WTC11 (cell line): ENCODE data around the gene OCIAD1. TPM values are rescaled to one million over a fixed set of nuclear protein-coding genes. Genes with fewer than 3 reads are reported as not detected.

ENCODE experiments used
- ATAC-seq: fragments of 200-7000 bp; cut with Tn5 transposase; 2 replicates; pipeline ENCODE4 v1.10.0; 2021; ENCODE audit warnings: mild to moderate bottlenecking, moderate library complexity
- CTCF ChIA-PET: fragments of 300-600 bp; sonication (Branson Sonifier 250); formaldehyde crosslinking; loops from one replicate; lab custom pipeline; 2021; ENCODE audit warnings: antibody characterized with exemption; lab: Charles Lee
- POLR2A ChIA-PET: fragments of 350-600 bp; sonication (Branson Sonifier 250); formaldehyde crosslinking; loops from one replicate; lab custom pipeline; 2021; ENCODE audit warnings: antibody characterized with exemption; lab: Charles Lee
- DNase-seq: peaks from one replicate; pipeline ENCODE4 v3.0.0; 2021; ENCODE audit warnings: low spot score
- H3K27ac Mint-ChIP-seq: 2 replicates; pipeline ENCODE4 v1.8.0; 2021; ENCODE audit warnings: mixed read lengths
- H3K27me3 Mint-ChIP-seq: 2 replicates; pipeline ENCODE4 v1.8.0; 2021; ENCODE audit warnings: low read depth, mild to moderate bottlenecking, moderate library complexity, mixed read lengths
- H3K36me3 Mint-ChIP-seq: 2 replicates; pipeline ENCODE4 v1.8.0; 2021; ENCODE audit warnings: mixed read lengths
- H3K4me1 Mint-ChIP-seq: 2 replicates; pipeline ENCODE4 v1.8.0; 2022; ENCODE audit warnings: mixed read lengths
- H3K4me3 Mint-ChIP-seq: 2 replicates; pipeline ENCODE4 v1.8.0; 2021; ENCODE audit warnings: mild to moderate bottlenecking, moderate library complexity, mixed read lengths
- H3K9me3 Mint-ChIP-seq: 2 replicates; pipeline ENCODE4 v1.8.0; 2021; ENCODE audit warnings: mixed read lengths
- AR ChIP-seq: fragments of 250-450 bp; sonication (Bioruptor Pico); IDR thresholded peaks from 2 replicates; pipeline ENCODE4 v1.9.0; 2021; ENCODE audit warnings: mild to moderate bottlenecking
- ATF6 ChIP-seq: sonication (generic); formaldehyde crosslinking; IDR thresholded peaks from 2 replicates; pipeline ENCODE4 v1.8.1; 2023; ENCODE audit warnings: mild to moderate bottlenecking, missing genetic modification reagents
- CTCF ChIP-seq: fragments of 200-600 bp; IDR thresholded peaks from 2 replicates; pipeline ENCODE4 v1.8.0; 2022; ENCODE audit warnings: antibody characterized with exemption
- E2F4 ChIP-seq: sonication (generic); formaldehyde crosslinking; IDR thresholded peaks from 2 replicates; pipeline ENCODE4 v1.8.1; 2022; ENCODE audit warnings: low read depth, mild to moderate bottlenecking, moderate library complexity, missing genetic modification reagents, borderline replicate concordance
- E2F5 ChIP-seq: sonication (generic); formaldehyde crosslinking; IDR thresholded peaks from 2 replicates; pipeline ENCODE4 v1.8.1; 2022; ENCODE audit warnings: mild to moderate bottlenecking, moderate library complexity, missing genetic modification reagents
- EMX1 ChIP-seq: fragments of 250-450 bp; sonication (Bioruptor Pico); IDR thresholded peaks from 2 replicates; pipeline ENCODE4 v1.8.0; 2021; ENCODE audit warnings: mild to moderate bottlenecking
- IRF1 ChIP-seq: sonication (generic); formaldehyde crosslinking; IDR thresholded peaks from 2 replicates; pipeline ENCODE4 v1.8.0; 2023; ENCODE audit warnings: missing genetic modification reagents
- MAX ChIP-seq: sonication (generic); formaldehyde crosslinking; IDR thresholded peaks from 2 replicates; pipeline ENCODE4 v1.8.0; 2022; ENCODE audit warnings: mild to moderate bottlenecking, missing genetic modification reagents
- MYBL2 ChIP-seq: sonication (generic); formaldehyde crosslinking; IDR thresholded peaks from 2 replicates; pipeline ENCODE4 v1.8.1; 2023; ENCODE audit warnings: mild to moderate bottlenecking, moderate library complexity, missing genetic modification reagents
- NFE2L1 ChIP-seq: sonication (generic); formaldehyde crosslinking; IDR thresholded peaks from 2 replicates; pipeline ENCODE4 v1.8.1; 2023; ENCODE audit warnings: missing genetic modification reagents
- TP53 ChIP-seq: sonication (generic); formaldehyde crosslinking; IDR thresholded peaks from 2 replicates; pipeline ENCODE4 v1.8.1; 2023; ENCODE audit warnings: mild to moderate bottlenecking, missing genetic modification reagents
- USF1 ChIP-seq: sonication (generic); formaldehyde crosslinking; IDR thresholded peaks from 2 replicates; pipeline ENCODE4 v1.8.0; 2022; ENCODE audit warnings: mild to moderate bottlenecking, missing genetic modification reagents
- ZNF138 ChIP-seq: sonication (generic); formaldehyde crosslinking; conservative IDR thresholded peaks from 2 replicates; pipeline ENCODE4 v1.8.1; 2022; ENCODE audit warnings: mild to moderate bottlenecking, moderate library complexity, missing genetic modification reagents
- ZNF423 ChIP-seq: fragments of 250-450 bp; sonication (Bioruptor Pico); IDR thresholded peaks from 2 replicates; pipeline ENCODE4 v2.1.2; 2022; ENCODE audit warnings: mild to moderate bottlenecking, moderate library complexity
- total RNA-seq: library from RNA; stranded (reverse); gene quantifications from 3 replicates; pipeline ENCODE4 v1.2.3, GENCODE V29; 2021

Gene OCIAD1
- total RNA-seq, 1 experiment from 2014 or later = 135 TPM

GRCh38 chr4:48854395-48854683 is 23.5 kb downstream of the OCIAD1 start:
- H3K4me1 Mint-ChIP-seq = no peaks in the 10 kb centered on the region
- no peak overlapping the region for H3K27ac Mint-ChIP-seq
- CTCF ChIA-PET = no interaction called here
- H3K9me3 Mint-ChIP-seq = no peaks in the 10 kb centered on the region
- no peak overlapping the region for H3K4me3 Mint-ChIP-seq
- no peak for TF ChIP-seq ZNF138
- no peak for TF ChIP-seq MYBL2 (CRISPR knock-in tag)
- TF ChIP-seq IRF1 (CRISPR knock-in tag) = no peak
- TF ChIP-seq TP53 = no peak
- DNase-seq (no peak), ATAC-seq (no peak)
- peaks cover 52% of the 10 kb centered on the region for H3K36me3 Mint-ChIP-seq
- H3K27me3 Mint-ChIP-seq = no peaks in the 10 kb centered on the region
- POLR2A ChIA-PET = no interaction called here

- Mint-ChIP-seq H3K27ac (no peak overlapping the region), H3K4me1 (no peaks in the 10 kb centered on the region), H3K36me3 (peaks cover 56% of the 10 kb centered on the region), H3K9me3 (no peaks in the 10 kb centered on the region), H3K27me3 (no peaks in the 10 kb centered on the region), H3K4me3 (no peak overlapping the region)
- no peak for ATAC-seq
- no peak for TF ChIP-seq USF1 (CRISPR knock-in tag)
- TF ChIP-seq CTCF = no peak
- TF ChIP-seq AR (CRISPR knock-in tag) = no peak
- TF ChIP-seq NFE2L1 = no peak
- TF ChIP-seq EMX1 = no peak
- TF ChIP-seq ZNF423 (CRISPR knock-in tag) = no peak
- no peak for TF ChIP-seq E2F5 (CRISPR knock-in tag)
- TF ChIP-seq E2F4 (CRISPR knock-in tag) = no peak
- no peak for TF ChIP-seq MAX
- TF ChIP-seq ATF6 (CRISPR knock-in tag) = no peak
- POLR2A ChIA-PET = no interaction called here
- DNase-seq = no peak
- CTCF ChIA-PET = no interaction called here
Observed at GRCh38 chr4:48854982-48855381, 24.1 kb downstream of the OCIAD1 start.
